HG03159 (cell line): ENCODE data around the gene EZR.

Experiments used
- ATAC-seq: cut with Tn5 transposase; IDR thresholded peaks from one replicate; pipeline ENCODE4 v1.9.1; 2021; ENCODE audit warnings: mild to moderate bottlenecking, moderate library complexity; ENCODE audit not compliant: unreplicated experiment

The EZR gene

DNA sequence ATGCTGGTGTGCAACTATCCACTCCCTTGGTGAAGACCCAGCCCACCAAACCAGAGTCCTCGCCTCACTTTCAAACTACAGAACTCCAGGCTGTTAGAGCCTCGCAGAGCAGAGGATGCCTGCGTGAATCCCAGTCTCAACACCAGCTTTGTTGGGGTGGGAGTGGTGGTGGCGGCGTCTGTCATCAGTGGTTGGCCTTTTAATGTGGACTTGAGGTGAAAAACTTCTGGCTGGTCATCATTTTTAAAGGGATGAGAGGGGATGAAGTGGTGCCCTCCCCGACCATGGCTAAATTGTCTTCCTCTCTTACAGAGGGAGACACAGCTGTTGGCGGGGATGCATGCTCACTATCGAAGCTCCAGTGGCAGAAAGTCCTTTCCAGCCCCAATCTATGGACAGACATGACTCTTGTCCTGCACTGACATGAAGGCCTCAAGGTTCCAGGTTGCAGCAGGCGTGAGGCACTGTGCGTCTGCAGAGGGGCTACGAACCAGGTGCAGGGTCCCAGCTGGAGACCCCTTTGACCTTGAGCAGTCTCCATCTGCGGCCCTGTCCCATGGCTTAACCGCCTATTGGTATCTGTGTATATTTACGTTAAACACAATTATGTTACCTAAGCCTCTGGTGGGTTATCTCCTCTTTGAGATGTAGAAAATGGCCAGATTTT is 54.9 kb downstream of the EZR start:
- ATAC-seq = no peak

DNA sequence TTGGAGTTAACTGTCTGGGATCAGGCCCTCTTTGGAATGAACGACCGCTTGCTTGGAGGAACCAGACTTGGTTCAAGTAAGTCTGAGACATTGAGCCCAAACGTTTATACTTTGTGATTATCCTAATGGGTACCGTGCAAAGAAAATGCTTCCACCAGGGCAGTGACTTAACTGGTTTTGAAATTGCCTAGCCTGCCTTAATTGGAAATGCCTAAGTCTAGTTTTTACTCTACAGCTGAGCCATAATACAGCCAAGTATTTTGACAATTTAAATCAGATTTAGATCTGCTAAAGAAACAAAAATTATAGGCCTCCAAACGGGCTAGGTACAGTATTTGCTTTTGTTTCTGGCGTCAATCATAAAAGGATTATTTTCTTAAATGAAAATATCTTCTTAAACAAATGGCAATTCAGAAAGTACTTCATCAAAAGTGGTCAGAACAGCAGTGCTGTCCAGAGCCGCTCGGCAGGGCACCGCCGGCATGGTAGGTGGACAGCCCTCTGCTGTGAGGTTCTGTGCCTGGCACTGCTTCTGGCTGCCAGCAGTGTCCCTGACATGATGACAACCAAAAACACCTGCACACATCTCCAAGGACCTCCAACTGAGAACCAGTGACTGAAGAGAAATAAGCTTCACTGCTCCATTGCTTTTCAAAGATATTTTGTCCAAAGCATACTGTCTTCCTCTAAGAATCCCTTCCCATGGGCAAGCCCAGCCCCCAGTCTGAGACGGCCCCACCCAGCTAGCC is 55.6 kb downstream of the EZR start:
- no peak for ATAC-seq

DNA sequence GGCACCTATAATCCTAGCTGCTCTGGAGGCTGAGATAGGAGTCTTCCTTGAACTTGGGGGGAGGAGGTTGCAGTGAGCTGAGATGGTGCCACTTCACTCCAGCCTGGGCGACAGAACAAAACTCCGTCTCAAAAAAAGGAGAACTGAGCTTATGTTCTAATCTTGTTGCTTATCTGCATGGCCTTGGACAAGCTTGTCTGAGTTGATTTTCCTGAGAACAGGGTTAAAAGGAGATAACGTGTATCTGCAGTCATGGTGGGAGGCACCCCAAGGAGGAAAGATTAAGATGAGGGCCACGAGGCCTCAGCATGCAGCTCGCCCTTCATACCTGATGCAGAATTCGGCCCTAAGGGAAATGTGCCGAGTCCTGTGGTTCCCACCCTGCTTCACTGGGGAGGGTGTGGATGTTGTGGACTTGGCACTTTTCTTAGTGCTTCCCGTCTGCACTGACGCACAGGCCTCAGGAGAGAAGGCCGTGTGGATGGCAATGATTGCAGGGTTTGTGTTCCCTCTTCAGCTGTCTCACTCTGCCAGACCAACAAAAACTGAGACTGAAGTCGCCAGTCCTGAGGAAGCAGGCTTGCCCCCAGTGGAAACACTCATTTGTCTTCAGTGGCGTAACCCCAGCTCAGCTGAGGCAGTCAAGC is 56.3 kb downstream of the EZR start:
- ATAC-seq = no peak

DNA sequence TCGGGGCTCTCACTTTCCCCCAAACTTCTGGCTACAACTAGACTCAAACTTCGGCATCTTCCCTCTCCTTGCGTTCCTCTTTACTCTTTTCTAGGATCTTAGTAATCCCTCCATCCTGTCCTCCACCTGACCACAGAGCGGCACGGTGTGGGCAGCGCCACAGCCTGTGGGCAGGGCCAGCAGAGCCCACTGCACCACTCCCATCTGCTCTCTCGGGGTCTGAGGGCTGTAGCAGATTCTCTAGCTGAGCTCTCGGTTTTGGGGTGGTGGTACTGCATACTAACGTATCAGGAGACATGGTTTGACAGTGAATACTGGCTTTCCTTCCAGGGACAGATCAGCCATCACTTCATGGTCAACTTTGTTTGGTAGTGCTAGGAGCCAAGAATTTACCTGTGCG is 57.4 kb downstream of the EZR start:
- no peak for ATAC-seq

DNA sequence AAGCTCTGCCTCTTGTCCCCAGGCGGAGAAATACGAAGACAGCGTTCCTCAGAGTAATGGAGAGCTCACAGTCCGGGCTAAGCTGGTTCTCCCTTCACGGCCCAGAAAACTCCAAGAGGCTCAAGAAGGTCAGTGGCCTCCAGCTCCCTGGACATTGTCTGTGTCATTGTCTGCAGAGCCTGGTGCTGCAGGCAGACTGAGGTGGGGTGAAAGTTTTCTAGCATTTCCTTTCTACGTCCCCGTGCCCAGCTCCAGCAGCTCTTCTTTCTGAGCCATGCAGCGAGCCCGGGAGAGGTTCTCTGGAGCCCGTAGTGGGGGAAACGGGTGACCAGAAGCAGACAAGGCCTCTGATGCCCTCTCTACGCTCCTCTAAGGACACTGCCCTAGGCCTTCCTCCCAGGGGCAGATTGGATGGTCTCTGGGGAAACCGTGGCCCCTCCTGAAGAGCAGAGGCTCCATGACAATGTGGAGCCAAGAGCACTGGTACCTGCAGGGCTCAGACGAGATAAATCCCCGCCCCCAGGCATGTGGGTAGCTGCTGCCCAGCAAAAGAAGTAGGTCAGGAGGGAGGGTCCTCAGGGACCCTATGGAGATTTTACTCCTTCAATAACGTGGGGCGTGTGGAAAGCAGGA is 58.4 kb downstream of the EZR start:
- ATAC-seq = no peak

DNA sequence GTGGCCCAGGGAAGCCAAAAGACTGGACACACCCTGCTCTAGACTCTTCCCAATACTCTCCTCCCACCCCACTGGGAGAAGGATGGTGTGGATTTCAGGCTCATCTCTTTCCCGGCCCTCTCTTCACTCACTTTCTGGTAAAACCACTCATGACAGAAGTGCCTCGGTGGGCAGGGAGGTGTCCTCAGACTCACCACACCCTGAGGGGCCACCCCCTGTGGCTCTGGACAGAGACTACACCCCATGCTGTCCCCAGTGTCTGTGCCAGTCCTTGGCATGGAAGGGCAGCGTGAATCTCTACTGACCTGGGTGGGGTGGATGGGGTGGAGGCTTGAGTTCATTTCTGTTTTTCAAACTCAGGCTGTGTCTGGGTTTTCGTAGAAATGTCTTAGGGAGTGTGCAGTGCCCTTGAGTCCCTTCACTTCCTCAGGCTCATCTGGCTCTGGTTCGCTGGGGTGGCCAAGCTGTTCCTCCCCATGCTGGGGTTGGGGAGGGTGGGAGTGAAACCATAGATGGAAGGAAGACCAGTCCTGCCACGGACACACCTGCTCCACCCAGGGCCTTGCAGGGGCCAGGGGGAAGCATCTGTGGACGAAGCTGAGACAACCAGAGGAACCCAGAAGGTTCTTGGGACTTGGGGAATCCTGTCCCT is 59.1 kb downstream of the EZR start:
- no peak for ATAC-seq

DNA sequence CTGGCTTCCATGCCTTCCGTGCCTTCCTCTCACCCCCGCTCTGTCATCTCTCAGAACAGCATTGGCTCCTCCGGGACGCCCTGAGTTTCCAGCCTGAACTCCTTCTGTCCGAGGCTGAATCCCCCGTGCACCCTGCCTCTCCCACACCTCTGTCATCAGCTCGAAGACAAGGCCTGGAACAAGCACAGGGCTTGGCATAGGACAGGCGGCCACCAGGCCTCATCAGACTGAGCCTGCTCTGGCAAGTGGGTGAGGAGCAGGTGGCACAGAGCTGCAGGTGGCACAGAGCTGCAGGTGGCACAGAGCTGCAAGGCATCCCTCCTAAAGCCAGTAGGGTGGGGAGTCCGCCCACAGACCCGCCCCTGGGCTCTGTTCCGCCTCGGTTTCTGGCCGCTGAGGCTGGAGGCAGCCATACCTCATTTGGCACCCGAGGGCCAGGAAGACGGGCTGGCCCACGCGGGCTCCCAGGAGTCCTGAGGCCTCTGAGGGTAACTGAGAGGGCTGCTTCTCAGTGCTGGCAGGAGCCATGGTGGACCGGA is 60.2 kb downstream of the EZR start:
- ATAC-seq = no peak

GRCh38 chr6:158758451-158758860 is 60.7 kb downstream of the EZR start:
- ATAC-seq = no peak

GRCh38 chr6:158757753-158758090 is 61.4 kb downstream of the EZR start:
- no peak for ATAC-seq

DNA sequence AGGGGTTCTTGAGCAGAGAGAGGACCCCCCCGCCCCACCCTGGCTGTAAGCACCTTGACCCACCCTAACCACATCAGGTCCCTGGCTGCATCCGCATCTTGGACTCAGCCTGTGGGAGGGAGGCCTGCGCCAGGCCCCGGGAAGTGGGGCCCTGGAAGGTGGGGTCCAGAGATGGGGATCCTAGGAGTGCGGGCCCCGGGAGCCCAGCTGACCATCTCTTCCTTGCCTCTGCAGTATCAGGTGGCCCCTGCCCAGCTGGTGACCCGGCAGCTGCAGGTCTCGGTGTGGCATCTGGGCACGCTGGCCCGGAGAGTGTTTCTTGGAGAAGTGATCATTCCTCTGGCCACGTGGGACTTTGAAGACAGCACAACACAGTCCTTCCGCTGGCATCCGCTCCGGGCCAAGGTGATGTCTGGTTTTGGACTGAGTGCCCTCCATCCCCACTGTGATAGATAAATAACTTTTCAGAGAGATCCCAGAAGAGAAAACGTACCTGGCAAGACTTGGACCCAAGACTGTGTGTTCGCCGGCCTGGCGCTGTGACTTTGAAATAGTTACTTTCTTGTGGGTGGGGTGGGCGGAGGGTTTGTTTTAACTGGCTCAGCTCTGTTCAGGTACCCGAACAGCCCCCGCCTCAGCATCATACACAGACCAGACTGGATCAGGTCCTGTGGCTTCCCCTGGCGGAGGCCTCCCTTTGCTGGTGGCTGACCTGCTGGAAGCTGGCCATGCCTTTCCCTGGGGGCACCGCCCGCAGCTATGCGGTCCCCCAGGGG is 62.0 kb downstream of the EZR start:
- no peak for ATAC-seq

DNA sequence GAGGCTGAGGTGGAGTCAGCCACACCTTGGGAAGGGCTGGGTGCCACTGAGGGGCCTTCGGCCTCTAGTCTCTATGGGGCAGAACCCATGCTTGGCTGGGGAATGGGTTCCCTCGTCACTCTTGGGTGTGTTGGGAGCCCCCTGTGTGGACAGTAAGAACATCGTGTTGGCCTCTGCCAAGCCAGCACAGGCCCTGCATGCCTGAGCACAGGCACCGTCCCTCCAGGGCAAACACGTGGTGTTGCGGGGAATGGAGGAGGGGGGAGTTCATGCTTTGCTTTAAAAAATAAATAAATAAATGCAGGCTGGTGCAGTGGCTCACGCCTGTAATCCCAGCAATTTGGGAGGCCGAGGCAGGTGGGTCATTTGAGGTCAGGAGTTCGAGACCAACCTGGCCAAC is 63.0 kb downstream of the EZR start:
- ATAC-seq = no peak

DNA sequence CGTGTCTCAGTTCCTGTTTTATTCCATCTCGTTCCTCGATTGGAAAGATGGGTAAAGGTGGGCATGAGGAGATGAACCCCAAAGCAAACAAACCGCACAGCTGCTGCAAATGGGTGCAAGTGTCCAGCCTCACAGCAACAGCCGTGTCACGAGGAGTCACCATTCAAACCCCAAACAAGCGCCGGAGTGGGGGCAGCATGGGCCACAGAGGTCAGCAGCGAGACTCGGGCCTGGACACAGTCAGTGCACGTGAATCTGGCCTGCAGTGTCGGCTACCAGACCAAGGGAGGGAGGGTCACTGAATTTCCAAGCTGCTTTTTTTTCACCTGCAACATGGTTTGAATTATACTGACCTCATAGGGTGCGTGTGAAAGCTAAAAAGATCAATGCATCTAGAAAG is 63.5 kb downstream of the EZR start:
- no peak for ATAC-seq

- ATAC-seq = no peak
Measured at GRCh38 chr6:158754738-158755137, 64.4 kb downstream of the EZR start.

DNA sequence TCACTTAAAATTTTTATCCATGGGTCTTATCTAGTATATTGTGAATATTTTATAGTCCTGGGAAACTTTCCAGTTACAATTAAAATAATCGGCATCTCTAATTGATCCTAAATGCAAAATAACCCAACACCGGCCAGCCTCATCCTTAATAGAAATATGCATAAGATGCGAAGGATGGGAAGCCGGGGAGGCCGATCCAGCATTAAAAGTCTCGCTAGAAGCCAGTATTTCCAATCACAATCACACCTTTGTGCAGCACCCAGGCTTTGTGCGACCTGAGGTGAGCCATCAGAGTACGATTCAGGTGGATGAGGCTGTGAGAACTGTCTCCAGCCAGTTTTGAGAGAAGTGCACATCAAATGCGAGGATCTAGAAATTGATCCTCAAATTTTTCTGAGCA is 65.4 kb downstream of the EZR start:
- ATAC-seq = no peak

DNA sequence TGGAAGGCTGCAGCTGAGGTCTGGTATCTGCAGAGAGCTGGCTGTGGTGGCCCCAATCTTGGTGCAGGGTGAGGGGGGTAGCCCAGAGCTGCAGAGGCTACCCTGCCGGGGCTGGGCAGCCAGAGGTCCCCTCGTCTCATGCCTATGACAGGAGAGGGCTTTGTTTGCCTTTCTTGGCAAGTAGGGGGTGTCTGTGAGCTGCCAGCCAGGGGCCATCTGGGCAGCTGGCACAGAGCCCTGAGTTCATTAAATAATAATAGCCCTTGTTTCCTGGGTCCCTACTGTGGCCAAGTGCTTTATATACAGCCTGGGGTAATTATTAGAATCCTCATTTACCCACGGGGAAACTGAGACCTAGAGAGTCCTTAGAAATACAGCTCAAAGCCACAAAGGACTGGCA is 66.6 kb downstream of the EZR start:
- no peak for ATAC-seq

- no peak for ATAC-seq
Measured at GRCh38 chr6:158751921-158752320, 67.2 kb downstream of the EZR start.

DNA sequence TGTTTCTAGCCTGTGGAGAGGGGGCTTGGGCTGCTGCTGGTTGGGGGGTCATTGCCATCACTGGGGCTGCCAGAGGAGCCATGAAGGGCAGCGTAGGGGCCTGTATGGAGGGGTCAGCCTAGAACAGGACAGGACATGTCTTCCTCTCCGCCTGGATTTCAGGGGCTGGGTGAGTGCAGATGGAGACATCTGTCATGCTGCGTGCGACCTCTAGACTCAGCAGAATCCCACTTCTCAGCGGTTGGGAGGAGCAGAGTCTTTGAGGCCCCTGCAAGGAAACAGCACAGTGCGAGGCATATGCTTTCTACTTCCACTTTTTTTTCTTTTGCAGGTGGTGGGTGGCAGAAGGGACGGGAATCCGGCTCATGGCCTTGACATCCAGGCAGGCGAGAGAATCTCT is 67.9 kb downstream of the EZR start:
- ATAC-seq = no peak

GRCh38 chr6:158744986-158745430 is 74.2 kb downstream of the EZR start:
- no peak for ATAC-seq

- no peak for ATAC-seq
Measured at GRCh38 chr6:158743033-158743651, 76.0 kb downstream of the EZR start.

- ATAC-seq = no peak
Measured at GRCh38 chr6:158739673-158740072, 79.5 kb downstream of the EZR start.
